Brain microvascular endothelial cell (primary cell): ENCODE results near the gene ECI1.

Experiments
- DNase-seq: peaks from one replicate; pipeline ENCODE4 v3.0.0-alpha.2; 2020
- H3K27ac ChIP-seq: fragments of 250-450 bp; sonication (Bioruptor Pico); 2 replicates; pipeline ENCODE4 v1.5.1; 2020; ENCODE audit warnings: mild to moderate bottlenecking, moderate library complexity
- H3K27me3 ChIP-seq: fragments of 250-450 bp; sonication (Bioruptor Pico); replicated peaks from 2 replicates; pipeline ENCODE4 v1.5.1; 2020; ENCODE audit warnings: mild to moderate bottlenecking
- H3K36me3 ChIP-seq: fragments of 250-450 bp; sonication (Bioruptor Pico); replicated peaks from 2 replicates; pipeline ENCODE4 v1.5.1; 2020; ENCODE audit warnings: mild to moderate bottlenecking
- H3K4me3 ChIP-seq: 2 replicates; pipeline ENCODE4 v1.5.1; 2011; ENCODE audit warnings: low read depth, mild to moderate bottlenecking, control low read depth, low read length, moderate library complexity
- in situ Hi-C: cut with HindIII; loops from 2 replicates; pipeline ENCODE4 v1.10.0; 2017; ENCODE audit warnings: low sequenced_read_pairs, low pct_ligation_motif_present
- TF ChIP-seq, protein P1 (sequence below): IDR thresholded peaks from 2 replicates; pipeline ENCODE4 v1.5.1; 2011; ENCODE audit warnings: low read depth, mild to moderate bottlenecking, moderate library complexity, low read length, control low read depth, inconsistent platforms; ENCODE audit errors: missing control alignments

The ECI1 gene

GRCh38 chr16:2194852-2195321 is 56.5 kb downstream of the ECI1 start:
- Histone ChIP-seq H3K36me3 (no peaks in the 10 kb centered on the region), H3K27me3 (peaks cover 44% of the 10 kb centered on the region), H3K4me3 (no peak overlapping the region), H3K27ac (no peak overlapping the region)
- DNase-seq: peak; percentile 12
- TF ChIP-seq, protein P1, sequence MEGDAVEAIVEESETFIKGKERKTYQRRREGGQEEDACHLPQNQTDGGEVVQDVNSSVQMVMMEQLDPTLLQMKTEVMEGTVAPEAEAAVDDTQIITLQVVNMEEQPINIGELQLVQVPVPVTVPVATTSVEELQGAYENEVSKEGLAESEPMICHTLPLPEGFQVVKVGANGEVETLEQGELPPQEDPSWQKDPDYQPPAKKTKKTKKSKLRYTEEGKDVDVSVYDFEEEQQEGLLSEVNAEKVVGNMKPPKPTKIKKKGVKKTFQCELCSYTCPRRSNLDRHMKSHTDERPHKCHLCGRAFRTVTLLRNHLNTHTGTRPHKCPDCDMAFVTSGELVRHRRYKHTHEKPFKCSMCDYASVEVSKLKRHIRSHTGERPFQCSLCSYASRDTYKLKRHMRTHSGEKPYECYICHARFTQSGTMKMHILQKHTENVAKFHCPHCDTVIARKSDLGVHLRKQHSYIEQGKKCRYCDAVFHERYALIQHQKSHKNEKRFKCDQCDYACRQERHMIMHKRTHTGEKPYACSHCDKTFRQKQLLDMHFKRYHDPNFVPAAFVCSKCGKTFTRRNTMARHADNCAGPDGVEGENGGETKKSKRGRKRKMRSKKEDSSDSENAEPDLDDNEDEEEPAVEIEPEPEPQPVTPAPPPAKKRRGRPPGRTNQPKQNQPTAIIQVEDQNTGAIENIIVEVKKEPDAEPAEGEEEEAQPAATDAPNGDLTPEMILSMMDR: peak; percentile 60
- in situ Hi-C loops: no loop called here

- no peaks in the 10 kb centered on the region for H3K36me3 ChIP-seq
- H3K27me3 ChIP-seq: peaks cover 44% of the 10 kb centered on the region
- in situ Hi-C loops: no loop called here
- H3K4me3 ChIP-seq: no peak overlapping the region
- TF ChIP-seq, protein P1: no peak
- DNase-seq: peak; percentile 37
- no peak overlapping the region for H3K27ac ChIP-seq
Observed at GRCh38 chr16:2194166-2194834, 57.1 kb downstream of the ECI1 start.

DNA sequence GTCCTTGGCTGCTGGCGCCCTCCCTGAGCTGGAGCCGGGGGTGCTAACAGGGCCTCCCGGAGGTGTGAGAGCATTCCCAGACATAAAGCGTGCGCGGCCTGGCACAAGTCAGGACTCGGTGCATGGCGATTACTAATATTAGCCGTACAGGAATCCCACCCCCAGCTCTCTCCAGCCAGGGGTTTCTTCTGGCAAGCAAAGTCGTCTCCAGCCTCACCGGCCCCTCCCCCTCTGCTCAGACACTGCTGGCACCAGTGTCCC is 60.0 kb downstream of the ECI1 start:
- no peak for DNase-seq
- Histone ChIP-seq H3K27me3 (peaks cover 21% of the 10 kb centered on the region), H3K27ac (no peak overlapping the region), H3K36me3 (no peaks in the 10 kb centered on the region), H3K4me3 (no peak overlapping the region)
- in situ Hi-C loops: no loop called here
- TF ChIP-seq, protein P1: no peak

- no peaks in the 10 kb centered on the region for H3K36me3 ChIP-seq
- peaks cover 17% of the 10 kb centered on the region for H3K27me3 ChIP-seq
- H3K4me3 ChIP-seq: no peak overlapping the region
- no peak overlapping the region for H3K27ac ChIP-seq
- no peak for DNase-seq
- in situ Hi-C loops: no loop called here
- TF ChIP-seq, protein P1: no peak
Observed at GRCh38 chr16:2190659-2191445, 60.5 kb downstream of the ECI1 start.

DNA sequence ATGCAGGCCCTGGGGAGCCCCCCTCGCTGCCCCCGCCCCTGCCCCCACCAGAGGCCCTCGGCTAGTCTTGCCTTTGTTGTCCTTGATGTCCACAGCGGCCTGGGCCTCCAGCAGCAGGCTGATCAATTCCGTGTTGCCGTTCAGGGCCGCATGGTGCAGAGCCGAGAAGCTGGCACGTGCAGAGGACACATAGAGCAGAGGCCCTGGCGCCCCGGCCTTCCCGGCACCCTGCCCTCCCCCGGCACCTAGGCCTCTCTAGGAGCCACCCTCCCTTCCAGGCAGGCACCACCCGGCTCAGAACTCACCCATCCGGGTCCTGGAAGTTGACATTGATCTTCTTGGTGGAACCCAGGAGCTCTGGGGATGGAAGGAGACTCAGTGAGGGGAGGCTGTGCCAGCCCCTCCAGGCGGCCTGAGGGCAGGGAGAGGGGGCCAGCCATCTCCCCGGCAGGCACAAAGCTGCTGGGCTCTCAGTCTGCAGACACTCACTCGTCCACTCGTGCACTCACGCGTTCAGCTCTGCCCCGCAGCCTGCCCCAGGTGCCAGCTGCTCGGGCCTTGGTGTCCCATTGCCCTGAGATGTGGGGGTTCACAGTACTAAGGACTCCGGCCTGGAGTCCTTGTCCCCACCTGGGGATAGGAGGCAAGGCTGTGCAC is 61.3 kb downstream of the ECI1 start:
- in situ Hi-C loops: no loop called here
- no peak overlapping the region for H3K27ac ChIP-seq
- no peaks in the 10 kb centered on the region for H3K36me3 ChIP-seq
- TF ChIP-seq, protein P1: no peak
- no peak overlapping the region for H3K4me3 ChIP-seq
- DNase-seq: no peak
- peaks cover 10% of the 10 kb centered on the region for H3K27me3 ChIP-seq
